Measurements from ENCODE around the gene ACAP1.
A peak's percentile ranks its signal among the peaks of the same experiment; 100 is the strongest.
"Not testable (repeated sequence)": the region's sequence is repeated elsewhere in the genome, so short reads cannot be mapped to it uniquely, and the experiment has no call there.

ACAP1 gene

DNA sequence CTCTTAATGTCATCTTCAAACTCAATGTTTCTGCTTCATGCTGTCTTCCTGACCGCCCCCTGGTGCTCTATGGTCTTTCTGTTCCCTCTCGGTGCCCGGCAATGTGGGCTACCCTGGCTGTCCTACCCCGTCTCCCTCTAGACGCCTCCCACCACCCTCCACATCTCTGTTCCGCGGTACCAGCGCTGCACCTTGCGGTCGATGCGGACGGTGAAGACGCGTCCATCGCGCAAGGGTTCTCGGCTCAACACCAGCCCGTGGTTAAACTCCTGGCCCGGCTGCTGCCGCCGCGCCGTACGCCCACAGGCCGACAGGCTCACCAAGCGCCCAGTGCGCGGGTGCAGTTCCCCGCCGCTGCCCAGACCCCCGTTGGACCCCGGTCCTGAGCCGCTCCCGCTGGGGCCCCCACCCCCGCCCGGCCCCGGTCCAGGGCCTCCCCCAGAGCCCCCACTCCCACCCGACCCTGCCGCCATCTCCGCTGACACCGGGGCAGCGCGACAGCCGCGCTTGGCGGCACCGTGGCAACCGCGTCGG, 7.4 kb upstream of the ACAP1 start, which contains the start of gene NEURL4:
Gene NEURL4, minus strand, starts transcription at position 496 of the 534 bp plus-strand sequence. Its CDS starts 23 bp downstream, at position 473.
- no peak for DNase-seq (ENCODE audit: low read depth, low spot score)

DNA sequence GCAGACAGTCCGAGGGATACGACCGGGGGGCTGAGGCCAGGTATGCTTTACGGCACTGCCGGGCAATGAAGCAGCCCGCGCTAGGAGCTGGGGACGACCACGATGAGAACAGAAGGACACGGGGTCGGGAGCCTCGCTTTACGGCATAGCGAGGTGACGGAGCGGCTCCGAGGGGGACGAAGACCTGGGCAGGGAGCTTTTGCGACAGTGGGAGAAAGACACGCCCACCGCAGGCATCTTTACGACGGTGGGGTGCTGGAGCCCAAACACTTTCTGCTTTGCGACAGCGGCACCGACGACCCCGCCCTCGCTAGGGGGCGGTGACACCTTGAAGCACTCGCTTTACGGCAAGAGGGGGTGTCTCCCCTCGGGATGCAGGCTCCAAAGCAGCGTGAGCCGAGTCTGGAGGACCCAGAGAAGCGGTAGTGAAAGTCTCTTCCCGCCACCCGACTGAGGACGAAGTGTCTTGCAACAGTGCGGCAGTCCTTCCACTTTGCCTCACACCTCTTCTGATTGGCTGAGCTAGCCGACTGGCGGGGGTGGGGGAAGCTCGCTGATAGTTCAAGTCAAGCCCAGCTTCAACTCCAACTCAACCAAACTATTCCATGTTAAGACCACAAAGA, 6.8 kb upstream of the ACAP1 start:
- DNase-seq (ENCODE audit: low read depth, low spot score), result peak; percentile 99

DNA sequence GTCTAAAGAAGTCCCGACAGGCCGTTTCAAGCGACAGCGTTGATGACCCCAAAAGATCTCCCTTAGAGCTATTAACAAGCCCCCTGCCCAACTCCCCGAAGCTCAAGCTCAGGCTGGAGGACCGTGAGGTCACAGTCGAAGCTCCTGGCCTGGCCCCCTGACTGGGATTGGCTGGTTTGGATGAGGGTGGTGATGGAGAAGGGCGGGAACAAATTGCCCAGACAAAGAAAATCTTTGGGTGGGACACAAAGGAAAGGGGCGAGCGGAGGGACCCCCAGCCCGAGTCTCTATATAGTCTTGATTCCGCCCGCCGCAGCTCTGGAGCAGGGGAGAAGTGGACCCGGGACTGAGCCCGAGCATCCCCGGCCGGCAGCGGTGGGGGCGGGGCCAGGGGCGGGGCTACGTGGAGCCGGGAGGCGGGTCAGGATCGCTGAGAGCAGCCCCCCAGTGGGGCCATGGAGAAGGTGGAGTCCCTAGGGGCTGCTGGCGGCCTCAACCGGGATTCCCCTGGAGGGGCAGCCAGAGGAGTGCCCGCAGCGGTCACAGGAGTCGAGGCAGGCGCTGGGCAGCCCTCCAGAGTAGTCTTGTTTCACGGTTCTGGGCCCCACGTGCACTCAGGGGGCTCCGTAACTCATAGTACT, 6.2 kb upstream of the ACAP1 start:
- no peak for DNase-seq (ENCODE audit: low read depth, low spot score)

DNA sequence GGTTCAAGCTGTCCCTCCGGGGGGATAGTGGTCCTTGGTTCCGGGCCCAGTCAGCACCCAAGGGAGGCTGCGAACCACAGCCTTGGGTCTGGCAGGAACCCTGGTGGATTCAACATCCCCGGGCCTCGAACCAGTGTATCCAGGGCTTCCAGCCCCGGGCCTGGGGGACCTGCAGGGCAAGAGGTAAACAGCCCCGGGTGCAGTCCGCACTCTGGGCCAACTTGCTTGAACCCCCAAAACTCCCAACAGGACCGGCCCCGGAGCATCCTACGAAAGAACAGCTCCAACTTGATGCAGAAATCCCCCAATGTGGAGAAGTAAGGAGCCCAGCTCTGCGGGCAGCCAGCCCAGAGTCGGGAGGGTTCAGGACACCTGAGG, 5.7 kb upstream of the ACAP1 start:
- DNase-seq (ENCODE audit: low read depth, low spot score), result no peak

DNA sequence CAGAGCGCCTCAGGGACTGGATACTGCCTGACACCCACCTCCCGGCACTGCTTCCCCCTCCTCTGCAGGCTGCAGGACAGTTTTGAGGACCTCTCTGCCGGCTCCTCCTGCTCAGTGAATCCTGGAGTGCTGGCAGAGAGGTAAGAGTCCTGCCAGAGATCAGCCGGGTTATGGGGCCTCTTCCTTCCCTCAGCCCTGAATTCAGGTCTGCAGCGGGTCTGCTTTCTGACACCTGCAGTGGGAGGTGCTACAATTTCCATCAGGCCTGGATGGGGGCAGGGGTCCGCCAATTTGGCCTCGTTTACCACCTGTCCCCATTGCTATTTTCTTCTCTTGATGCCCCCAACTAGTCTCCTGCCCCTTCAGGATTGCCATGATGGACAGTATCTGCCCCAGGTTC, 4.2 kb upstream of the ACAP1 start:
- no peak for DNase-seq (ENCODE audit: low read depth, low spot score)

DNA sequence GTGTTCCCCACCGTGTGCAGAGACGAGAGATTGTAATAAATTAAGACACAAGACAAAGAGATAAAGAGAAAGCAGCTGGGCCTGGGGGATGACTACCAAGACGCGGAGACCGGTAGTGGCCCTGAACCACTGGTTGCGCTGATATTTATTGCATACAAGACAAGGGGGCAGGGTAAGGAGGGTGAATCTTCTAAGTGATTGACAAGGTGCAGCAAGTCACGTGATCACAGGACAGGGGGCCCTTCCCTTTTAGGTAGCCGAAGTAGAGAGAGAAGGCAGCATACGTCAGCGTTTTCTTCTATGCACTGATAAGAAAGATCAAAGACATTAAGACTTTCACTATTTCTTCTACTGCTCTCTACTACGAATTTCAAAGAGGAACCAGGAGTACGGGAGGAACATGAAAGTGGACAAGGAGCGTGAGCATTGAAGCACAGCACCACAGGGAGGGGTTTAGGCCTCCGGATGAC, 3.7 kb upstream of the ACAP1 start:
- DNase-seq (ENCODE audit: low read depth, low spot score), result not testable (repeated sequence)

DNA sequence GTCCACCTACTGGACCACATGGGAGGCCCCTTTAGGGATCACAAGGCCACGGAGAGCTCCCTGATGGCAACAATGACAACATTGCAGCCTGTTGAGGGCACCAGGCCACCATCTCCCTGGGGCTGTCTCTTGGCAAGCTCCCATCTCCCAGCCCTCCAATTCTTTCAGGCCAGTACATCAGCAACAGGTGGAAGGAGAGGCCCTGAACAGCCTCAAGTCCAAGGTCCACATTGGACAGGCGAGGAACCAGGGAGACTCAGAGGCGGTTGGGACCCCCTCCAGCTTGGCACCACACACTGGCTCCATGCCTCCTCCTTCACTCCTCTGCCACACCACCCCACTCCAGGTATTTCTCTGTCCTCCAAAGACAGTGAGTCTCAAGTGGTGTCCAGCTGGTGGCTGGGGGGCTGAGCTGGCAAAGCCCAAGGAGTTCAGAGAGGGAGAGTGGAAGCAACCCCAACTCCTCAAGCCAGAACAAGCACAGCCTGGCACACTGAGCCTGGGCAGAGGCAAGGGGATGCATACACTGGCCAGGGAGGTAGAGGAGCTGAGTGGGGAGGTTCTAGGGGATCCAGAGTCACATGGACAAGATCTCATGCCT, 1.3 kb upstream of the ACAP1 start:
- no peak for DNase-seq (ENCODE audit: low read depth, low spot score)

DNA sequence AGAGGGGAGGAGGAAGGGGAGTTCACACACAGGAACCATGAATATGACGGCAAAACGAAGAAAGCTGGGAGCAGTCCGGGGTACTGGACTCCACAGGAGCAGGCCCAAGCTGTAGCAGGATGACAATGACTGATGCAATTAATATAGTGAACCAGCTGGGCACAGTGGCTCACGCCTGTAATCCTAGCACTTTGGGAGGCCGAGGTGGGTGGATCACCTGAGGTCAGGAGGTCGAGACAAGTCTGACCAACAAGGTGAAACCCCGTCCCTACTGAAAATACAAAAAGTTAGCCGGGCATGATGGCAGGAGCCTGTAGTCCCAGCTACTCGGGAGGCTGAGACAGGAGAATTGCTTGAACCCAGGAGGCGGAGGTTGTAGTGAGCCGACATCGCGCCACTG, 564 bp upstream of the ACAP1 start:
- DNase-seq (ENCODE audit: low read depth, low spot score), result not testable (repeated sequence)

DNA sequence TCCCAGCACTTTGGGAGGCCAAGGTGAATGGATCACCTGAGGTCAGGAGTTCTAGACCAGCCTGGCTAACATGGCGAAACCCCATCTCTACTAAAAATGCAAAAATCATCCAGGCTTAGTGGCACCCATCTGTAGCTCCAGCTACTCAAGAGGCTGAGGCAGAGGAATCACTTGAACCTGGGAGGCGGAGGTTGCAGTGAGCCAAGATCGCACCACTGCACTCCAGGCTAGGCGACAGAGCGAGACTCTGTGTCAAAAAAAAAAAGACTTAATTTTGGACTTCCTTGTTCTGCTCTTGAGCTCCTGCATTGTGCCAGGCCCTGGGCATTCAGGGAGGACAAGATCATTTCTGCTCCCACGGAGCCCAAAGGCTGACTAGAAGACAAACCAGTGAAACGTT, 1.3 kb downstream of the ACAP1 start:
- DNase-seq (ENCODE audit: low read depth, low spot score), result not testable (repeated sequence)

DNA sequence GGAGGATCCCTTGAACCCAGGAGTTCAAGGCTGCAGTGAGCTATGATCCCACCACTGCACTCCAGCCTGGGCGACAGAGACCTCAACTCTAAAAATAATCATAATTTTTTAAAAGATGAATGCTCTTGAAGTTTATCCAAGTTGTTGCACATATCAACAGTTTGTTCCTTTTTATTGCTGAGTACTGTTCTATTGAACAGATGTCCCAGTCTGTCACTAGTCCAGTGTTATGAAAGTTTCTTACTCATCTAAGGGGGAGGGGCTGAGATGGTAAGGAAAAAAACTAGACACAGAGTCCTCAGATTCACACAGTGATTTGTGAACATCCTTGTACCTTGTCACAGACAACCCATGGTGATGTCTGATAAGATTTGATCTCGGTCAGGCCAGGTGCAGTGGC, 3.9 kb downstream of the ACAP1 start:
- no peak for DNase-seq (ENCODE audit: low read depth, low spot score)

DNA sequence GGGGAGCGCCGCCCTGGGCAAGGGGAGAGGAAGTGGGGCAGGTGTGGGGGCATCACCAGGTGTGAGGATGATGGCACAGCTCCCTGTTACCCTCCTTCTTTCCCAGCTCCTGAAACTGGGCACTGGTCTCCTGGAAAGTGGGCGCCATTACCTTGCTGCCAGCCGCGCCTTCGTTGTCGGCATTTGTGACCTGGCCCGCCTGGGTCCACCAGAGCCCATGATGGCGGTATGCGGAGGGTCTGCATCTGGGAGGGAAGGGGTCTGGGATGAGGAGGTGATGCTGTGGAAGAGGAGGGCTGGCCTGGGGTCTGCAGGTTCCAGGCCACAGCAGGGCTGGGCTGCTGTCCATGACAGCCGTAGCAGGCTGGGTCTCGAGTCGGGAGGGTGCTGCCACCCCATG, 5.5 kb downstream of the ACAP1 start:
- DNase-seq (ENCODE audit: low read depth, low spot score), result no peak

DNA sequence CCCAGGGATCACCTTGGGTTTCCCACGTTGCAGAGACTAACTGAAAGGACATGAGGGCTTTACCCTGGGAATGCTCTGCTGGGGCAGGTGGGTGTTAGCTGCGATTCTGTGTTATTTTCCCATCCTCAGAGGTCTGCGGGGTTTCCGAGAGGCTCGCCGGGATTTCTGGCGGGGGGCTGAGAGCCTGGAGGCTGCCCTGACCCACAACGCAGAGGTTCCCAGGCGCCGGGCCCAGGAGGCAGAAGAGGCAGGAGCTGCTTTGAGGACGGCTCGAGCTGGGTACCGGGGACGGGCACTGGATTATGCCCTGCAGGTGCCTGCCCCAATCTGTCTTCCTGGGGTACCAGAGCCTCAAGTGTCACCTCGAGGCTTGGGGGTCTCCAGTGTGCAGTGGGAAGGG, 6.9 kb downstream of the ACAP1 start:
- DNase-seq (ENCODE audit: low read depth, low spot score), result no peak

DNA sequence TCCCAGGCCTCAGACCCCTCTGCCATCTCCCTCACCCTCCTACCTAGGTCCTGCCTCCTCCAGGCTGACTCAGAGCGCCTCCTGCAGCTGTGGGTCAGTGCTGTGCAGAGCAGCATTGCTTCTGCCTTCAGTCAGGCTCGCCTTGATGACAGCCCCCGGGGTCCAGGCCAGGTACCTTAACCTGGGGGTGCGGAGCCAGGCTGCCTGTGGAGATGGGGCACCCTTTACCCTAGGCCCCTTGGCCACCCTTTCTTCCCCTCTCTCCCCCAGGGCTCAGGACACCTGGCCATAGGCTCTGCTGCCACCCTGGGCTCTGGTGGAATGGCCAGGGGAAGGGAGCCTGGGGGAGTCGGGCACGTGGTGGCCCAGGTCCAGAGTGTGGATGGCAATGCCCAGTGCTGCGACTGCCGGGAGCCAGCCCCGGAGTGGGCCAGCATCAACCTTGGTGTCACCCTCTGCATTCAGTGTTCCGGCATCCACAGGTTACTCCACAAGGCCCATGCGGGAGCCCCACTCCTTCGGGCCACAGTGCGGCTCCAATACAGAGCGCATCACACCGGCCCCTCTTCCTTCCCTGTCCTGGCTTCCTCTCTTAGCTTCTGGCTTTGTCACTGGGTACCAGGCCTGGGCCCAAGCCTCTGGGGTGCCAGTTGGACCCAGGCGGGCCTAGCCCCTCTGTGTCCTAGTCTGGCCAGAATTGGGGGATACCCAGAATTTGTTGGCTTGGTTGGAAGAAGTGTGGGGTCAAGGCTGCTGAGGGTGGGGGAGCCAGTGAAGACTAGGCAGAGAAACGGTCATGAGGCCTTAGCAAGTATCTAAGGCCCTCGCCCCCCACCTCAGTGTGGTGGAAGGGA, 10.7 kb downstream of the ACAP1 start:
- no peak for DNase-seq (ENCODE audit: low read depth, low spot score)

DNA sequence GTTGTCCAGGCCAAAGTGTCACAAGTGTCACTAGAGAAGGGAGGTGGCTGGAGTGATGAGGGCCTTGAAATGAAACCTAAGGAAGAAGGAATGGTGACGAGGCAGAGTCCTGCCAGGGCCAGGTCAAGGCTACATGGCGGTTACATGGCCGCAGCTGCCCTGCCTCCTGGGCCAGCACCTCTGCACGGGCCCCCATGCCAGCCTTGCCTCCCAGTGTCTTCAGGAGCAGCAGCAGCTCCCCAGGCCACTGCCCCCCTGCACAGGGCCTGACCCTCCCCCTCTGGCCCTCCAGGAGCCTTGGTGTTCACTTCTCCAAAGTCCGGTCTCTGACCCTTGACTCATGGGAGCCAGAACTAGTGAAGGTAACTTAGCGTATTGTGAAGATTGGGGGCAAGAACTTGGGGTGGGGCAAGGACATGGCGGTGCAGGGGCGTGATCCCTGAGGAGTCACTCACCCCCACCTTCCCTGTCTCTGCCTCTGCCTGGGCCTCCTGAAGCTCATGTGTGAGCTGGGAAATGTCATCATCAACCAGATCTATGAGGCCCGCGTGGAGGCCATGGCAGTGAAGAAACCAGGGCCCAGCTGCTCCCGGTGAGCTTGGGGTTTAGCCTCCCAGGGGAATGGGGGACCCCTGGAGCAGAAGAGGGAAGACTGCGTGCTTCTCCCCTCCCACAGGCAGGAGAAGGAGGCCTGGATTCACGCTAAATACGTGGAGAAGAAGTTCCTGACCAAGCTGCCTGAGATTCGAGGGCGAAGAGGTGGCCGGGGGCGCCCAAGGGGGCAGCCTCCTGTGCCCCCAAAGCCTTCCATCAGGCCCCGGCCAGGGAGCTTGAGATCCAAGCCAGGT, 11.5 kb downstream of the ACAP1 start:
- DNase-seq (ENCODE audit: low read depth, low spot score), result no peak

DNA sequence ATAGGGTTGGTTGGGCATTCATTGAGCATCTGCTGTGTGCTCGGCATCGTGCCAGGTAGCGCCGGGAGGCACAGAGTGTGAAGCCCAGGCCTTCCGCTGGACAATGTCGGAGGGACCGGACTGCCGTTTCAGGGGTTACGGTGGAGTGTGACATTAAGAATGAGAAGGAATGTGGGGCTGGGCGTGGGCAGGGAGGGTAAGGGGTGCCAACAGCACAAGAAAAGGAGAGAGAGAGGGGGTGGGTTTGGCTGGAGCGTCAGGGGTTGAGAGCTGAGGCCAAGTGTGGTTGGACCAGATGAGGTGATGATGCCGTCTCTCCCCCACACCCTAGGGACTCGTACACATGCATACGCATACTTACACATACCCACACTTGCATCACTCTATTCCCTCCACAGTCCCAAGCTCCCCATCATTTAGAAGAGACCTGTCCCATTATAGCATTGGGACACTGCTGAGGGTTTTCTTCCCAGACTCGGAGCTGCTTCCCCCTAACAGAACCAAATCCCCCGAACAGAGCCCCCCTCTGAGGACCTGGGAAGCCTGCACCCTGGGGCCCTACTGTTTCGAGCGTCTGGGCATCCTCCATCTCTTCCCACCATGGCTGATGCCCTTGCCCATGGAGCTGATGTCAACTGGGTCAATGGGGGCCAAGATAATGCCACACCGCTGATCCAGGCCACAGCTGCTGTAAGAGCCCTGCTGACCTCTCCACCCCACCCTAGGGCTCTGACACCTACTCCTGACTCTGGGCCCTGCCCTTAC, 12.3 kb downstream of the ACAP1 start:
- DNase-seq (ENCODE audit: low read depth, low spot score), result no peak

DNA sequence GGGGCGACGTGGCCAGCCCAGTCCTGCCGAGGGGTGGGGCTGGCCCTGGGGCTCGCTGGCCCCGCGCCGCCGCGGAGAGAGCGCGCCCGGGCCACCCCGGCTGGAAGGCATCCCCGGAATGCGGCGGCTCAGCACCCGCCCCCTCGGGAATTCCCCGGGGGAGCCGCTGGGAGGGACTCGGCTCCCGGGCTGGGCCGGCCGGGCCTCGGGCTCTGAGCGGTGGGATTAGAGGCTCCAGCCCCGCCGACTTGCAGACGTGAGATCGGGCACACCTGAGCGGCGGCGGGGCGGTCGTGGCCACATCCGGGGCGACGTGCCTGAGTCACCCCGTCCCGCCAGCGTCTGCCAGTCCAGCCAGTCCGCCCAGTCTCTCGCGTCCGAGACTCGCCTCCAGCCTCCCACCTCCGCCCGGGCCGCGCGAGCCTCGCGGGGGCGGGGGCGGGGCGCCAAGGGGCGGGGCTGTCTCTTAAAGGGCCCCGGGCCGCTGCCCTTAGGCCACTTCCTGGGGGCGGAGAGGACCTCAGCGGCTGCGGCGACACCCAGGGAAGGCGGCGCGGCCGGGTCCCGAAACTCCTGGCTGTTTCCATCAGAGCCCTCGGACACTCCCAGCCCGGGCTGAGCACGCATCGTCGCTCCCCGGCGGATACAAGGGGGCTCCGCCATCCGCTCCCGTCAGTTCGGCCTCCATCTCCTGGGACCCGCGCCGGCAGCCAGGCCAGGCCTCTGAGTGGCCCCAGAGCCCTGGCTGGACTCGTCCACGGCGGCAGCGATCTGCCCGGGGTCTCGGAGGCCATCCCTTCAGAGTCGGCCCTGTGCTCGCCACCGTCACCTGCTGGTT, 15.6 kb downstream of the ACAP1 start, which contains the start of gene KCTD11:
Gene KCTD11, plus strand, starts transcription at position 498 of the 838 bp plus-strand sequence.
- no peak for DNase-seq (ENCODE audit: low read depth, low spot score)

DNA sequence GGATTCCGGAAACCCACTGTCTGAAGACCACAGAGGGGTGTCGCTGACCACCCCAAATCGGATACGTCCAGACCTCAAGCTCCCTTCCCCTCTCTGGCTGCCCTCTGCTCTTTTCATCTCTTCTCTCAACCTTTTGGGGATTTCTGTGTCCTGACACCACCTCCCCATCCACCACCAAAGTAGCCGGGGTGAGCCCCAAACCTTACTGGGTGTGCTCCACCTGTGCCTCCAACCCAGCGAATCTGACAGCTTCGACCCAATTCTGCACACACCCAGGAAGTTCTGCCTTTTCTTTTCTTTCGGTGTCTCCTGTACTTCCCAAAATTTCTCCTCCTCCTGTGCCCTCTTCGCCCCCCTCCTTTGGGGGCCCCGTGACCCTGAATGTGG, 16.2 kb downstream of the ACAP1 start:
- no peak for DNase-seq (ENCODE audit: low read depth, low spot score)

DNA sequence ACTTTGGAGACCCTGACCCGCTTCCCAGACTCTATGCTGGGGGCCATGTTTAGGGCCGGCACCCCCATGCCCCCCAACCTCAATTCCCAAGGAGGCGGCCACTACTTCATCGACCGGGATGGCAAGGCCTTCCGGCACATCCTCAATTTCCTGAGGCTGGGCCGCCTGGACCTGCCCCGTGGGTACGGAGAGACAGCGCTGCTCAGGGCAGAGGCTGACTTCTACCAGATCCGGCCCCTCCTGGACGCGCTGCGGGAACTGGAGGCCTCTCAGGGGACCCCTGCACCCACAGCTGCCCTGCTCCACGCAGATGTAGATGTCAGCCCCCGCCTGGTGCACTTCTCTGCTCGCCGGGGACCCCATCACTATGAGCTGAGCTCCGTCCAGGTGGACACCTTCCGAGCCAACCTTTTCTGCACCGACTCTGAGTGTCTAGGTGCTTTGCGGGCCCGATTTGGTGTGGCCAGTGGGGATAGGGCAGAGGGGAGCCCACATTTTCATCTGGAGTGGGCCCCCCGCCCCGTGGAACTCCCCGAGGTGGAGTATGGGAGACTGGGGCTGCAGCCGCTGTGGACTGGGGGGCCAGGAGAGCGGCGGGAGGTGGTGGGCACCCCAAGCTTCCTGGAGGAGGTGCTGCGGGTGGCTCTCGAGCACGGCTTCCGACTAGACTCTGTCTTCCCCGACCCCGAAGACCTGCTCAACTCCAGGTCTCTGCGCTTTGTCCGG, 16.7 kb downstream of the ACAP1 start:
- no peak for DNase-seq (ENCODE audit: low read depth, low spot score)
